ENCODE results near the gene CDH23.

Gene CDH23

GRCh38 chr10:71615538-71616329, 219.0 kb downstream of the CDH23 start:
- DNase-seq (ENCODE audit: low read depth) = no peak
- no peak for TF ChIP-seq CTCF (IDR thresholded peaks at IDR 0.05; ENCODE audit: insufficient read depth, low read depth, low read length, missing control alignments)

GRCh38 chr10:71616817-71617654, 220.3 kb downstream of the CDH23 start:
- DNase-seq (ENCODE audit: low read depth) = no peak
- no peak for TF ChIP-seq CTCF (IDR thresholded peaks at IDR 0.05; ENCODE audit: insufficient read depth, low read depth, low read length, missing control alignments)
- no peak overlapping the region for H3K4me3 ChIP-seq (ENCODE audit: low read length)

More at GRCh38 chr10:71615538-71616329, 219.0 kb downstream of the CDH23 start:
- H3K4me3 ChIP-seq (ENCODE audit: low read length) = no peak overlapping the region

GRCh38 chr10:71618176-71618575, 221.5 kb downstream of the CDH23 start:
- DNase-seq (ENCODE audit: low read depth) = no peak
- no peak overlapping the region for H3K4me3 ChIP-seq (ENCODE audit: low read length)
- no peak for TF ChIP-seq CTCF (IDR thresholded peaks at IDR 0.05; ENCODE audit: insufficient read depth, low read depth, low read length, missing control alignments)

- no peak for TF ChIP-seq CTCF (IDR thresholded peaks at IDR 0.05; ENCODE audit: insufficient read depth, low read depth, low read length, missing control alignments)
These were observed 221.9 kb downstream of the CDH23 start for GRCh38 chr10:71618598-71618997.

GRCh38 chr10:71620642-71621041, 223.9 kb downstream of the CDH23 start:
- no peak for TF ChIP-seq CTCF (IDR thresholded peaks at IDR 0.05; ENCODE audit: insufficient read depth, low read depth, low read length, missing control alignments)
- no peak overlapping the region for H3K4me3 ChIP-seq (ENCODE audit: low read length)
- DNase-seq (ENCODE audit: low read depth) = no peak

More at GRCh38 chr10:71618598-71618997, 221.9 kb downstream of the CDH23 start:
- H3K4me3 ChIP-seq (ENCODE audit: low read length) = no peak overlapping the region
- no peak for DNase-seq (ENCODE audit: low read depth)

GRCh38 chr10:71621231-71622153, 224.8 kb downstream of the CDH23 start:
- no peak for DNase-seq (ENCODE audit: low read depth)
- TF ChIP-seq CTCF (IDR thresholded peaks at IDR 0.05; ENCODE audit: insufficient read depth, low read depth, low read length, missing control alignments) = no peak
- no peak overlapping the region for H3K4me3 ChIP-seq (ENCODE audit: low read length)

Data from epithelial cell of esophagus (primary cell).